ENCODE results near the gene VGLL4.

Gene VGLL4

DNA sequence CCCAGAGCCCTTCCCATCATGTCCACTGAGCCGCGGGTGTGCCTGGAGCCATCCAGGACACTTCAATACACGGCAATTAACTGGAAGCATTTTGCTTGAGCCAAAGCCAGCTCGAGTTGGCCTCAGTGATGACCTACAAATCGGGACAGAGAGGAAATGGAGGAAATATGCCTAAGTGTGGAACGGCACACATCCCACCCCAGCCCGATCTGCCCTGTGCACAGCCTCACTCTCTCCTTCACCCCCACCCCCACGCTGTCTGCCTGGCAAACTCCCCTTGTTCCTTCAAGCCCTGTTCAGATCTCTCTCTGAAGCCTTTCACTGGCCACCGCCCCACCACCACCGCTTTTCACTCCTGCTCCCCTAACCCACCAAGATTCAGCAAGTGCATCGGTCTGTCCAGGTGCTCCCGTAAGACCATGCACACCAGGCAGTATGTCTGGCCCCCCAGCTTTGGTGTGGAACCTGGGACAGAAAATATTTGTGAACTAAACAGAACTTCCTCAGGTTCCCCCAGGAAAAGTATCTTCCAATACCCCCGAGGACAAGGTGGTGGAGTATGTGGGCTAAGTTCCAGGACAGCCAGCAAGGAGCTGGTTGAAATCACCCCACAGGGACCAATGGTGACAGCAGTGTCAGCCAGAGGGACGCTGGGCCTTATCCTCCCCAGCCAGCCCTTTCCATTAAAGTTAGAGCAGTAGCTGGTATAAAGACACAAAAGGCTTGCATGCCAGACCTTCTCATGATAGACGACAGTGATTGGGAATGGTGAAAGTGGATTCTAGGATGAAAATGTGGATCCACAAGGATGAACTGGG is 83.7 kb downstream of the VGLL4 start:
- H2AFZ ChIP-seq (ENCODE audit: low read length) = no peak overlapping the region
- H3K4me3 ChIP-seq (ENCODE audit: low read length, poor library complexity, severe bottlenecking) = no peak overlapping the region
- TF ChIP-seq, protein P1, sequence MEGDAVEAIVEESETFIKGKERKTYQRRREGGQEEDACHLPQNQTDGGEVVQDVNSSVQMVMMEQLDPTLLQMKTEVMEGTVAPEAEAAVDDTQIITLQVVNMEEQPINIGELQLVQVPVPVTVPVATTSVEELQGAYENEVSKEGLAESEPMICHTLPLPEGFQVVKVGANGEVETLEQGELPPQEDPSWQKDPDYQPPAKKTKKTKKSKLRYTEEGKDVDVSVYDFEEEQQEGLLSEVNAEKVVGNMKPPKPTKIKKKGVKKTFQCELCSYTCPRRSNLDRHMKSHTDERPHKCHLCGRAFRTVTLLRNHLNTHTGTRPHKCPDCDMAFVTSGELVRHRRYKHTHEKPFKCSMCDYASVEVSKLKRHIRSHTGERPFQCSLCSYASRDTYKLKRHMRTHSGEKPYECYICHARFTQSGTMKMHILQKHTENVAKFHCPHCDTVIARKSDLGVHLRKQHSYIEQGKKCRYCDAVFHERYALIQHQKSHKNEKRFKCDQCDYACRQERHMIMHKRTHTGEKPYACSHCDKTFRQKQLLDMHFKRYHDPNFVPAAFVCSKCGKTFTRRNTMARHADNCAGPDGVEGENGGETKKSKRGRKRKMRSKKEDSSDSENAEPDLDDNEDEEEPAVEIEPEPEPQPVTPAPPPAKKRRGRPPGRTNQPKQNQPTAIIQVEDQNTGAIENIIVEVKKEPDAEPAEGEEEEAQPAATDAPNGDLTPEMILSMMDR (conservative IDR thresholded peaks at IDR 0.05; ENCODE audit: low read length) = no peak
- TF ChIP-seq EZH2phosphoT487 (IDR thresholded peaks at IDR 0.05; ENCODE audit: borderline replicate concordance) = no peak
- H3K9ac ChIP-seq (ENCODE audit: low read depth, low read length, poor library complexity, severe bottlenecking) = no peak overlapping the region
- H3K79me2 ChIP-seq (ENCODE audit: insufficient read depth, low read length) = peaks cover 81% of the 10 kb centered on the region
- no peak overlapping the region for H3K4me2 ChIP-seq (ENCODE audit: low read depth, low read length, poor library complexity, severe bottlenecking)
- no peaks in the 10 kb centered on the region for H3F3A ChIP-seq (ENCODE audit: low read depth)
- no peaks in the 10 kb centered on the region for H3K4me1 ChIP-seq (ENCODE audit: insufficient read depth, low read length, poor library complexity, severe bottlenecking)
- no peaks in the 10 kb centered on the region for H3K9me2 ChIP-seq (replicated peaks; ENCODE audit: low read depth, low read length)
- no peaks in the 10 kb centered on the region for H3K27me3 ChIP-seq (ENCODE audit: insufficient read depth, low read length, poor library complexity, severe bottlenecking)
- H3K9me3 ChIP-seq (ENCODE audit: insufficient read depth, low read depth, low read length) = no peaks in the 10 kb centered on the region
- peaks cover 99% of the 10 kb centered on the region; the same call in 1 of the 2 replicates for H3K36me3 ChIP-seq (ENCODE audit: insufficient read depth, low read length)
- peaks cover 74% of the 10 kb centered on the region for H4K20me1 ChIP-seq (ENCODE audit: insufficient read depth, low read length, poor library complexity, severe bottlenecking)

DNA sequence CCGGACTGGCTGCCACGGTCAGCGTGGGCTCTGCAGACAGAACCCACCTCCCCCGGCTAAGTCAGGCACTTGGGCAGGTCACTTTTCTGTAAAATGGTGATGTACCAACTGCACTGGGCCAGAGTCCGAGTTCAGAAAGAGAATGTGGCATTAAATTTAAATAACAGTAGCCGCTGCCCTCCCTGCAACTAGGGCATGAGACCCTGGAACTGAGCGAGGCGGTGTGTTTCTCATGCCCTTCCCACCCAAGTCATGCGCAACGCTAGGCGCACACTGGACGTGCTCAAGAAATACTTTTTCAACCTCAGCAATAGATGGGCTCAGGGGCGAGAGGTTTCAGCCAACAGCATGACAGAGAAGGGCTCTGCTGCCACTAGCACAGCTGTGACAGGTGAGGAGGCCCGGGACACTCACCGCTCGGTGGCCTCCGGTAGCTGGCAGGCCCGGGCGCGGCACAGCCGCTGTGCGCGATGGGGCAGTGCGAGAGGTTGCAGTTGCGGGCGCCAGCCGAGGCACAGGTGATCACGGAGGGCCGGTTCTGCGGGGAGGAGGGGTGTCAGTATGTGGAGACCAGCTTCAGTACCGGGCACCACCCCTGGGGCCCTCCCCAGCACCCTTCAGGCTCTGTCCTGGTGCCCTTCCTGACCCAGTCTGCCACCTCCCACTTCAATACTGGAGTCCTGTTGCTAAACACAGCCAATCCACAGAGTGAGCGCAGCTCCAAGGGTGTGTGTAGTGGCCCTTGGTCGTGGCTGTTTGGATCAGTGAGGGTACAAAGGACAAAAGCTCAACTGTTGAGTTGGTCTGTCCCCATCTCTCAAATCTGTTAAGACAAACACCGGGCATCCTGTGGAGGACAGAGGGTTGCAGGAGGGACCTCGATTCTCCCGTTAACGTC is 84.5 kb downstream of the VGLL4 start:
- H3K36me3 ChIP-seq (ENCODE audit: insufficient read depth, low read length) = peaks cover 99% of the 10 kb centered on the region; the same call in 1 of the 2 replicates
- no peak overlapping the region for H3K9ac ChIP-seq (ENCODE audit: low read depth, low read length, poor library complexity, severe bottlenecking)
- H3K4me1 ChIP-seq (ENCODE audit: insufficient read depth, low read length, poor library complexity, severe bottlenecking) = no peaks in the 10 kb centered on the region
- H4K20me1 ChIP-seq (ENCODE audit: insufficient read depth, low read length, poor library complexity, severe bottlenecking) = peaks cover 66% of the 10 kb centered on the region
- no peak overlapping the region for H3K4me2 ChIP-seq (ENCODE audit: low read depth, low read length, poor library complexity, severe bottlenecking)
- no peaks in the 10 kb centered on the region for H3K9me3 ChIP-seq (ENCODE audit: insufficient read depth, low read depth, low read length)
- H3K9me2 ChIP-seq (replicated peaks; ENCODE audit: low read depth, low read length) = no peaks in the 10 kb centered on the region
- H3F3A ChIP-seq (ENCODE audit: low read depth) = no peaks in the 10 kb centered on the region
- no peaks in the 10 kb centered on the region for H3K27me3 ChIP-seq (ENCODE audit: insufficient read depth, low read length, poor library complexity, severe bottlenecking)
- no peak overlapping the region for H2AFZ ChIP-seq (ENCODE audit: low read length)
- no peak overlapping the region for H3K4me3 ChIP-seq (ENCODE audit: low read length, poor library complexity, severe bottlenecking)
- peaks cover 76% of the 10 kb centered on the region for H3K79me2 ChIP-seq (ENCODE audit: insufficient read depth, low read length)
- no peak for TF ChIP-seq EZH2phosphoT487 (IDR thresholded peaks at IDR 0.05; ENCODE audit: borderline replicate concordance)
- TF ChIP-seq, protein P1 (conservative IDR thresholded peaks at IDR 0.05; ENCODE audit: low read length) = no peak

DNA sequence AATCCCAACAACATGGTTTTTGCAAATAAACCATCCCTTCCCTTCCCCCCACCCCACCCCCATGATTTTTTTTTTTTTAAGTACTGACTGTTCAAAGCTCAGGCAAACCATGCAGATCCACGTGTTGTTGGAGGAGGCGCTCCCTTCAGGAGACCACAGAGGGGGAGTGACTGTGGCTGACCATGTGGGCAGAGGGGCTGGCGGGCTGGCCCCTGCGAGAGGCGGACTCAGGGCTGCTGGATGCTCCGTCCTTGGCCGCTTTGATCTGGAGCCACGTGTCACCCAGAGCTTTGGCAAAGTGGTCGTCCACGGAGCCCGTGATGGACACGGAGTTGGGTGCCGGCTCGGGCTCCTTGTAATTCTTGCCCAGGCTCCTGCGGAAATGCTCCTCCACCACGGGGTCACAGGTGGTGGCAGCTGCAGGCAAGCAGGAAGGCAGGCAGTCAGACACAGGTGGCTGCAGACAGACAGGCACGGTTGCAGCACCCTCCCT is 85.3 kb downstream of the VGLL4 start:
- Histone ChIP-seq H3K36me3 (ENCODE audit: insufficient read depth, low read length) (peaks cover 99% of the 10 kb centered on the region; the same call in 1 of the 2 replicates), H3F3A (ENCODE audit: low read depth) (no peaks in the 10 kb centered on the region), H3K9me3 (ENCODE audit: insufficient read depth, low read depth, low read length) (no peaks in the 10 kb centered on the region), H3K9me2 (replicated peaks; ENCODE audit: low read depth, low read length) (no peaks in the 10 kb centered on the region), H2AFZ (ENCODE audit: low read length) (no peak overlapping the region), H3K27me3 (ENCODE audit: insufficient read depth, low read length, poor library complexity, severe bottlenecking) (no peaks in the 10 kb centered on the region), H3K79me2 (ENCODE audit: insufficient read depth, low read length) (peaks cover 69% of the 10 kb centered on the region; the same call in 1 of the 2 replicates), H3K4me2 (ENCODE audit: low read depth, low read length, poor library complexity, severe bottlenecking) (no peak overlapping the region), H3K4me1 (ENCODE audit: insufficient read depth, low read length, poor library complexity, severe bottlenecking) (no peaks in the 10 kb centered on the region), H4K20me1 (ENCODE audit: insufficient read depth, low read length, poor library complexity, severe bottlenecking) (peaks cover 60% of the 10 kb centered on the region), H3K9ac (ENCODE audit: low read depth, low read length, poor library complexity, severe bottlenecking) (no peak overlapping the region), H3K4me3 (ENCODE audit: low read length, poor library complexity, severe bottlenecking) (no peak overlapping the region)
- no peak for TF ChIP-seq EZH2phosphoT487 (IDR thresholded peaks at IDR 0.05; ENCODE audit: borderline replicate concordance)
- TF ChIP-seq, protein P1 (conservative IDR thresholded peaks at IDR 0.05; ENCODE audit: low read length) = no peak

All from Loucy (cell line).